HG02763 (cell line): Measurements from ENCODE around the gene RTN3.
A peak's percentile ranks its signal among the peaks of the same experiment; 100 is the strongest.
"Not testable (repeated sequence)": the region's sequence is repeated elsewhere in the genome, so short reads cannot be mapped to it uniquely, and the experiment has no call there.

ENCODE experiments used
- ATAC-seq: cut with Tn5 transposase; IDR thresholded peaks from one replicate; pipeline ENCODE4 v1.9.1; 2021; ENCODE audit warnings: mild to moderate bottlenecking, moderate library complexity; ENCODE audit not compliant: unreplicated experiment

RTN3 gene

DNA sequence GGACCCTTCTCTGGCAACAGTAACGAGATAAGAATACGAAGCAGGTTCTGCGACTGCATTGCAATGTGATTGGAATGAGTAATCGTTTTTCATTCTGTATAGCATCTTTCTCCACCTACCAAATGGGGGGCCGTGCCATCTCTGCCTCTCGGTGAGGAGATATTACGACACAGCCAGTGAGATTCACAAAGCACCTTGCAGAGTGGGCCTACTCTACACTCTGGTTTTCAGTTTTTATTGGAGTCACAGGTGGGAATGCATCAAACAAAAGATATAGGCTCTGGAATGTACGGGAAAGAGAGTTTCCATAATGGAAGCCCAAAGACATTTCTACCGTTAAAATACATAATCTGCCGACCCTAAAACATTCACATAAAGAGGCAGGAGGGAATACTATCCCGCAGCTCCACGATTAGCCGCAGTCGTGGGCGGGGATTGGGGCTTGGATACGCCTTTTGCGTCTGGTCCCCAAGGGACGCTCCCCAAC, 423 bp upstream of the RTN3 start:
- peak; percentile 4 for ATAC-seq

DNA sequence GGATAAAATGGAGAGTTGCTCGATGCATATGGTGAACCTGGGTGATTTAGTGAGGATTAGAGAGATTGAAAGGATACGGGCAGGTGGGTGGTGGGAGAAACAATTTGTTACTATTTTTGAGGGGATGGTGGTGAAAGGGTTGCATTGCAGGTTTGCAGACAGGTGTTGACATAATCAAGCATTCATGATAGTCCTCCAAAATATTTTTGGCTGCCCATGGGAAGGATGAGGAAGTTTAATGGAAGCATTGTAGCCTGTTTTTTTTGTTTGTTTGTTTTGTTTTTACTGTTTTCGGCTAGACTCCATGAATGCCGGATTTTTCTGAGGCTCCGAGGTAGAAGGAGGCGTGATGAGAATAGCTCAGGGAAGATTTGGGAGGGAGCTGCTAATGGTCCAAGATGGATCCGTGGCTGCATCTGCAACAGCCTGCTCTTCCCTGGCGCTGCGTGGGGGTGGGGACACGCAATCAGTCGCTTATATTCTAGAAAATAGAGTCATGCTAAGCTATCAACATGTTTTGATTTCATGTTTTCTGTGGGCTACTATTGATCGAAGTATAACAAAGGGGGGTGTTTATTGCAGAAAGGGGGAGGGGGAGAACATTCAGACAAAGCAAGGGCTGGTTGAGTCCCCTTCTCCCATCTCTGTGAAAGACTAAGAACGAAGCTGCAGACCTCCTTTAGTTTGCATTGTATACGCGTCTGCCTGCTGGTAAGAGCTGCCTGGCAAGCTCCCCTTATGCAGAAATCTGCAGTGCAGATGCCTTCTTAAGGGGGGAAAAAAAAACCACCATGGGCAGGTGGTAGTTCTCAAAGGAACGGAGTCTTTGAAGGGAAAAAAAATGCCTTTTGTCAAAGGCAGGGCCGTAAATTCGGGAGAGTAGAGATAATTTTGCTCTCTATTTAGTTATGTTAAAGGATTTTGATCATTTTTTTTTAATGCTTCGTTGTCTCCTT, 1.0 kb downstream of the RTN3 start:
- ATAC-seq: no peak

DNA sequence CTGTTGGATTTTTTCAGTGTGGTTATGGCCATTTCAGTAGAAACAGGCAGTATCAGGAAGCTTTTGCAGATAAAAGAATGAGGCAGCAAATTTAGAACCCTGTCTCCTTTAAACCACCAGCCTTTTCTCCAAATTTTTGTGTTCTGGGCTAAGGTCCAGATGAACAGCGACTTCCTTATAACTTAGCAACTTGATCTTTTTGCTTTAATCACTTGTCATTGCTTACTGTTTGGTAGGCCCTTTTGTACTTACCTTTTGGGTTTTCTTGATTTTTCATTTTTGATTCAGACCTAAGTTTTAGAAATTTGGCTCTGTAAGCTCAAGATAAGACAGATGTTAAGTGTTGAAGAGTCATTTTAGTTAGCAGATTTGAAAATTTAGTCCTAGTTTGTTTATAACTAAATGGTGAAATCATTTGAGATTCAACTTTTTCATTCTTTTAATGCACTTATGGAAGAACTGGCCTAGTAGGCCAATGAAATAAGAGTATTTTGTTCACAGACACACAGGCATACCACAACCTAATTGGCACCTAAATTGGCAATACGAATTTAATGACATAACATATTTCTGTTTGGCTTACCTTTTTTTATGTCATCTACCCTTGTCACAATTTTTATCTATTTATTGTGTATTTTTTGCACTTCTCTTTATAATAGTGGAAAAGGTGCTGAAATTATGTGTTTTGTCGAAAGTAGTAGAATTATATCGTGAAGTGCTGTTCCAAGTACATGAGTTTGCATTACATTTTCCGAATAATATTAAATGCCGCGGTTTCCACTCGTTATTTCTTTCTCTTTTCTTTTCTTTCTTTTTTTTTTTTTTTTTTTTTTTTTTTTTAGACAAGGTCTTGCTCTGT, 2.1 kb downstream of the RTN3 start:
- ATAC-seq: no peak

DNA sequence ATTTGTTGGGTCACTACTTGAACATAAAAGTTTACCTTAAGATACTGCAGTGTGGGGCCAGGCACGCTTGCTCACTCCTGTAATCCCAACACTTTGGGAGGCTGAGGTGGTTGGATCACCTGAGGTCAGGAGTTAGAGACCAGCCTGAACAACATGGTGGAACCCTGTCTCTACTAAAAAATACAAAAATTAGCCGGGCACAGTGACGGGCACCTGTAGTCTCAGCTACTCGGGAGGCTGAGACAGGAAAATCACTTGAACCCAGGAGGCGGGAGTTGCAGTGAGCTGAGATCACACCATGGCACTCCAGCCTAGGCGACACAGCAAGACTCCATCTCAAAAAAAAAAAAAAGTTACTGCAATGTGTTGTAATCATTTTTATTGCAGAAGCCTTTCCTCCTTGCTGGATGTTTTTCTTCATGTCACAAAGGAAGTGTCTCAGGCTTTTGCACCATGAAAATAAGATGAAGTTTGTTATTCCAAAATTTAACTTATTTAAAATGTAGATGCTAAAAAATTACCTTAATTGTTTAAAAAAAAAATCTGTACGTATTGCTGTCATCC, 3.9 kb downstream of the RTN3 start:
- ATAC-seq: not testable (repeated sequence)

DNA sequence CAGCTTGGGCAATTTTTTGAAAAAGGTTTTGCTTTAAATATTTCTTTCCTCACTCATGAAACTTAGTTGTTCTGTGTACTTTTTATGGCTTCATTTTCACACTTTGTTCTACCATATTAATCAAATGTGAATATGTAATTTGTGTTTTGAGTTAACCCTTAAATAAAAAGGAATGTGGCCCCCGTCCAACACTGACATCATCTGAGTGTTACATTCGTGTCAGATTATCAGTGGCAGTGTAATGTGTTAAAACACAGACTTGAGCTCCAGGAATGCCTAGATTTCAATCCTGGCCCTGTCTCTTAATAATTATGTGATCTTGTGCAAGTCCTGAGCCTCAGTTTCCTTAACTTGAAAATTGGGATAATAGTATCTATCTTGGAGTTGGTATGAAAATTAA, 5.6 kb downstream of the RTN3 start:
- no peak for ATAC-seq

DNA sequence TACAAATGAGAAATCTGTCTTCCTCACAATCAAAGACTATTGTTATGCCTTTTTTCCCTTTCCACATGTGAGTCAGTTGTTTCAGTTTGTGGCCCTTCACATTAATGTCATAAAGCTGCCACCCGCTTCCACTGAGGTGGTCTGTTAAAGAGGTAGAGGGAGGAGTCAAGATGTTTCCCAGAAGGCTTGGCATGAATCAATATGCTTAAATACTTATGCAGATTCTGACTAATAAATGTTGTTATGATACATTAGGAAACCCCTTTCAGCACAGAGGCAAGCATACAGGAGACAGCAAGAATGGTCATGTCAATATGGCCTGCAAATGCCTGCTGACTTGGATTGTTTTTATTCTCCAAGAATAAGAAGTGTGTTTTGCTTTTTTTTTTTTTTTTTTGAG, 6.5 kb downstream of the RTN3 start:
- no peak for ATAC-seq

DNA sequence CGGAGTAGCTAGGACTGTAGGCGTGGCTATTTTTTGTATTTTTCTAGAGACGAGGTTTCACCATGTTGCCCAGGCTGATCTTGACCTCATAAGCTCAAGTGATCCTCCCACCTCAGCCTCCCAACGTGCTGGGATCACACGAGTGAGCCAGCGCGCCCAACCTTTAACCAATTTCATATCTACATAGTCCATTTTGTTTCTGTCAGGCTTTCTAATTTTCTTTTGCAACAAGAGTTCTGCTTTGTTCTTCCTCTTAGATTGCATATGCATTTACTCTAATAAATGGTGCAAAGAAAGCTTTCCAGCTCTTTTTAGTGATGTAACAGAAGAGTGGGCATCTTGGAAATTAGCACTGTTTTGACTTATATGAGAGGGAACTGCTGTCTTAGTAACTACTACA, 13.3 kb downstream of the RTN3 start:
- ATAC-seq: no peak

DNA sequence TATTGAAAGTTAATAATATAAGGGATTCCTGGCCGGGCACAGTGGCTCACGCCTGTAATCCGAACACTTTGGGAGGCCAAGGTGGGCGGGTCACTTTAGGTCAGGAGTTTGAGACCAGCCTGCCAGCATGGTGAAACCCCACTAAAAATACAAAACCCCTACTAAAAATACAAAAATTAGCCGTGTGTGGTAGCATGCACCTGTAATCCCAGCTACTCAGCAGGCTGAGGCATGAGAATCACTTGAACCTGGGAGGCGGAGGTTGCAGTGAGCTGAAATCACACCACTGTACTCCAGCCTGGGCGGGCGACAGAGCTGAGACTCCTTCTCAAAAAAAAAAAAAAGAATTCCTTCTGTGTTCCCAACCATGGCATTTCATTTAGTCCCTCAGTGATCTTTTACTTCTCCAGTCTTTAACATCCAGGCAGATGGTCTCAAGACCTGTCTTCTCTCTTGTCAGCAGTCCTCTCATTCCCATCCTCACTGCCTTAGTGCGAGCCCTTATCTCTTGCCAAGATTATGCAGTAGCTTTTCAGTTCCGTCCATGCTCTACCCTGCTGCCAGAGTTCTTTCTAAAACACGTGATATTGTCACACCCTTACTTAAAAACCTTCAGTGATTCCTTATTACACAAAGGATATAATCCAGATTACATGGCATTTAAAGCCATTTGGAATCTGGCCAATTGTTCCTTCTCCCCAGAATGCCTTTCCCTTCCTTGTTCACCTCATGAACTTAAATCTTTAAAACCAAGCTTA, 17.9 kb downstream of the RTN3 start:
- ATAC-seq: no peak

DNA sequence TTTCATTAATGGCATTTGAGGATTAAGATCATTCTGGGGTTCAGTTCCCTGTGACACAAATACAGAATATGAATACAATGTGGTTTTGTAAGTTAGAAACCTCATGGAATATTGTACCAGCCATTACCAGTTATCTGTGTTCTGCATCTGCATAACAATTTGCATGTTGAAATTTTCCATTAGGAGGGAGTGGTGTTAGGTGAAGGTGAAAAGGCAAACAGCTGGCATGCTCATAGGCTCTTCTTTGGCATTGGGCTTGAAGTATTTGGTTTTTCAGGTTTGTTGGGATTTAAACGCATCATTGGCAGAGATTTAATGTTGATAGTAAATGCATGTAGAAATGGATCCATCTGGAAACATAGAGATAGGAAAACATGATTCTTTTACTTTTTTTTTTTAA, 18.6 kb downstream of the RTN3 start:
- no peak for ATAC-seq

DNA sequence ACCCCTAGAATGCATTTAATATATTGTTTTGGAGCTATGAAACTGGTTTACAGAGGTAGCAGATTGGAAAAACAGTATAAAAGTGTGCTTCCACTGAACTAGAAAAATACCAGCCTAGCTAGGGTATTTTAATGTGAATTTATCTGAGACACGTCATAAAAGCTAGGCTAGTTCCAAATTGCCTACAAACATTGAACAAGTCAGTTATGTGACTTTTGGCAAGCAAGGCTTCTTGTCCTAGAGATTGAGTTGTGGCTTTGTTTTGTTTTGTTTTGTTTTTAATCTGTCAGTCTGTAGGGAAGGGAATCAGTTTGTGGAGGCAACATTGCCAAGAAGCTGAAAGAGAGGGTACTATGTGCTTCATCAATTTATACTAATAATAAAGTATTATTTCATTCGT, 24.2 kb downstream of the RTN3 start:
- no peak for ATAC-seq

DNA sequence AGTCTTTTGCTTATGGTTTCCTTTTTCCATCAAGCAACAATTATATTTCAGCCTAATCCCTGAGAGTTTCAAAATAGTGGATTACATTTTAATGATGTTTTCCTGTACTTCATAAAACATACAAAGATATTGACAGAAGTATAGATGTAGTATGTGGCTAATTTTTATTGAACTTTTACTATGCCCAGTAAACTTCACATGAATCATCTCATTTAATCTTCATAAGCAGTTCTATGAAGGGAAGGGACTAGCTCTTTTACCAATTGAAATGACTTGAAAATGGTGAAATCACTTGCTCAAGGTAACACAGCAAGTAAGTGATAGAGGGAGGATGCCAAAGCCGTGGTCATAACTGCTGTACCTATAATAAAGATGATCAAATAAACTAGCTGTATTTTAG, 27.5 kb downstream of the RTN3 start:
- ATAC-seq: no peak

DNA sequence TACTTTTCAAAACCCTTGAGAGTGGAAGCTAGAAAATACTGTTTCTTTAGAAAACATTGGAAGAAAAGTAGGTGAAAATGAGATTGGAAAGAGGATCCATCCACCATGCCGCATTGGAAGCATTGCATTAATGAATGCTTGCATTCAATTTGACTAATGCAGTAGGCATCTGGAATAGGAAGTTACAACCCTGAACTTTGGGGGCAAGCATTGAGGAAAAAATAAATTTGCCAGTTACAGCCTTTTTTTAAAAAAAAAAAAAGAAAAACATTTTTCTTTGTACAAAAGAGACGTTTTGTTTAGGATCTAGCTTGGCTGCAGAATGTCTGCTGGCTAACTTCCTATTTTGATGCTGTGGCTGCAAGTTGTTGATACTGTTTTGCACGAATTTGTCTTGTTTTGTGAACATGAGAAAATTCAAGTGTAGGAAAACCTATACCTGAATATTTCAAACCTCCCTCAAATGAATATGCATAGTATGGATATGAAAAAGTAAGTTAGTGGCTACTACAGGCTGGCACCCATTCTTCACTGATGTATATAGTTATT, 28.1 kb downstream of the RTN3 start:
- ATAC-seq: no peak

DNA sequence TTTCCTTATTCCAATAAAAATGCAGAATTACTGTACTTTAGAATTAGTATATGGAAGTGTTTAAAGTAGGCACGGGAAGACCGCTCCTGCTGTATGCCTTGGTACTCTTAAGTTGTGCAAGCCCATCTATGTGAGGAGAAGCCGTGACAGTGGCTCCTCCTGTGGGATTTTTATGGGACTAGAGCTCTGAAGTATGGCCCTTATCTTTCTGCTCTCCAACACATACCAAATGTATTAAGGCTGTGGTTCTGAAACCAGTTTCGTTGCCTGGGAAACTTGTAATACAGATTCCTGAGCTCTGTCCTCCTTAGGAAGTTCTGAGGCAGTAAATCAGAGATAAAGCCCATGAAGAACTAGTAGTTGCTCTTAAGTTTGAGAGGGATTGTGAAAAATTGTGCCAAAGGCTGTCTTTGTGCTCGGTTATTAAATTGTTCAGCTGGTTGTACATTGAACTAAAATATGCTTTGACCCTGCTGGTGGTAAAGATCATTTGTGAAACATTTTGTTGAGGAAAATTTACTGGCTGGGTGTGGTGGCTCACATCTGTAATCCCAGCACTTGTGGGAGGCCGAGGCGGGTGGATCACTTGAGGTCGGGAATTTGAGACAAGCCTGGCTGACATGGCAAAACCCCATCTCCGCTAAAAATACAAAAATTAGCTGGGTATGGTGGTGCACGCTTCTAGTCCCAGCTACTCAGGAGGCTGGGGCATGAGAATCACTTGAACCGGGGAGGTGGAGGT, 29.3 kb downstream of the RTN3 start:
- no peak for ATAC-seq

DNA sequence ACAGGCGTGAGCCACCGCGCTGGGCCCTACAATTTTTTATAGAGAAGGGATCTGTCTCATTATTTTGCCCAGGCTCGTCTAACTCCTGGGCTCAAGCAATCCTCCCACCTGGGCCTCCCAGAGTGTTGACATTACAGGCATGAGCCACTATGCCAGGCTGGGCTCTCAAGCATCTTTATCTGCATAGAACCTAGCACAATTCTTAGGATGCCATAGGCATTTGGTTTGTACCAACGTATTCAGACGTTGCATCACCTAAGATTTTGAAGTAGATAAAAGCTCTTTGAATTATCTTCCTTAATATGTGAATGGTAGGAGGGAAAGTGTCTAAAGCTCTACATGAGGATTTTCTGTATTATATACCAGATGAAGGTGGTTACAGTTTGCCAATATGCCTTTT, 30.5 kb downstream of the RTN3 start:
- ATAC-seq: no peak

DNA sequence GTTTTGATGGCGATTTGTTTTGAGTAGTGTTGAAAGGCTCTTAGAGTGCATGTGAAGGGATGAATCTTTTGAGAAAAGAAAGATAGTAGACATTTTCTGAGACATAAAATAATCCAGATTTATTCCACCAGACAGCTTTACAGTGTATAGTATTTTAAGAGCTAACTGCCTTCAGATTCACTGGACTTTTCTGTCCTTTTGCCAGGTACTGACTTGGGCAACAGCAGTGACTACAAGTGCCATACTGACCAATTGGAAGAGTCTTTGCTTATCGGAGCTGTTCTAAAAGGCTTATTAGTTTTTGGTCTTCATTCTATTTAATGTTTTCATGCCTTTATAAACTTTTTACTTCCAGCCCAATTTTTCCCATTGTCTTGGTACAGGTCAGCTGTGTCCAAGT, 32.5 kb downstream of the RTN3 start:
- no peak for ATAC-seq

DNA sequence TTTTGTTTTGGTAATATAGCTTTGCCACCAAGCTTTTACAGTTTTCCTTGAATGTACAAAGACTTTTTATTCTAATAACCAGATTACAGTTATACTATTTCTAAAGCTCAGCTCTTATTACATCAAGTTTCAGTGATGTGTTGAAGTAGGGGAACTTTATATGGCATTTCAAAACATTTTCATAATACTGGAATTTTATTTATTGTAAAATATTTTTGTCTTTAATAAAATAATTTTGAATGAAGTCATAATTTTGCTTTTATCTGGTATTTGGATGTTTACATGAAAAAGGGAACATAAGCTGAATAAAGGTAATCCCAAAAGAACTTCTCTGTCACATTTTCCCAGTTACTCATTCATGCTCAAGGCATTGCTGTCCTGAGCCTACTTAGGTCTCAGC, 34.7 kb downstream of the RTN3 start:
- ATAC-seq: no peak

DNA sequence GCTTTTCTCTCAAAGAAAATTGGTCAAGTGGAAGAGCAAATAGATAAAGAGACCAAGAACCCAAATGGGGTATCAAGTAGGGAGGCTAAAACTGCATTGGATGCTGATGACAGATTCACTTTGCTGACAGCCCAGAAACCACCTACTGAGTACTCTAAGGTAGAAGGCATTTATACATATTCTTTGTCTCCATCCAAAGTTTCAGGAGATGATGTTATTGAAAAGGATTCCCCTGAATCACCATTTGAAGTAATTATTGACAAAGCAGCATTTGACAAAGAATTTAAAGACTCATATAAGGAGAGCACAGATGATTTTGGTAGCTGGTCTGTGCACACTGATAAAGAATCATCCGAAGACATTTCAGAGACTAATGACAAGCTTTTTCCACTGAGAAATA, 37.7 kb downstream of the RTN3 start:
- no peak for ATAC-seq

DNA sequence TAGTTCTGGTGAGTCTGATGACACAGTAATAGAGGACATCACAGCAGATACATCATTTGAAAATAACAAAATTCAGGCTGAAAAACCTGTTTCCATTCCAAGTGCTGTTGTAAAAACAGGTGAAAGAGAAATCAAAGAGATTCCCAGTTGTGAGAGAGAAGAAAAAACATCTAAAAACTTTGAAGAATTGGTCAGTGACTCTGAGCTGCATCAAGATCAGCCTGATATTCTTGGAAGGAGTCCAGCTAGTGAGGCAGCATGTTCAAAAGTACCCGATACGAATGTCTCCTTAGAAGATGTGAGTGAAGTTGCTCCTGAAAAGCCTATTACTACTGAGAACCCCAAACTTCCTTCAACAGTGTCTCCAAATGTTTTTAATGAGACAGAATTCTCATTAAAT, 38.7 kb downstream of the RTN3 start:
- ATAC-seq: no peak

DNA sequence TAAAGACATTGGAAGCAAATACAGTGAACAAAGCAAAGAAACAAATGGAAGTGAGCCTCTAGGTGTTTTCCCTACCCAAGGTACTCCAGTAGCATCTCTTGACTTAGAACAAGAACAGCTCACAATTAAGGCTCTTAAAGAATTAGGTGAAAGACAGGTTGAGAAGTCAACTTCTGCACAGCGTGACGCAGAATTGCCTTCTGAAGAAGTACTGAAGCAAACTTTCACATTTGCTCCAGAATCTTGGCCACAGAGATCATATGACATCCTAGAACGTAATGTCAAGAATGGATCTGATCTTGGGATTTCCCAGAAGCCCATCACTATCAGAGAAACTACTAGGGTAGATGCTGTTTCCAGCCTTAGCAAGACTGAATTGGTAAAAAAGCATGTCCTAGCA, 39.3 kb downstream of the RTN3 start:
- ATAC-seq: no peak

DNA sequence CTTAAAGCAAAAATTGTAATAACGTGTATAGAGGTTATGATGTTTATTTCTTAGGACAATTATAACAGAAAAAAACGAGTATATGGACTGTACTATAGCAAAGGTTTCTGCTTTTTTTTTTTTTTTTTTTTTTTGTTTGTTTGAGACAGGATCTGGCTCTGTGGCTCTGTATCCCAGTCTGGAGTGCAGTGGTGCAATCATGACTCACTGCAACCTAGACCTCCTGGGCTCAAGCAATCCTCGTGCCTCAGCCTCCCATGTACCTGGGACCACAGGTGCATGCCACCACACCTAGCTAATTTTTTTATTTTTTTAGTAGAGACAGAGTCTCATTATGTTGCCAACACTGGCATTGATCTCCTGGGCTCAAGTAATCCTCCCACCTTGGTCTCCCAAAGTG, 48.0 kb downstream of the RTN3 start:
- no peak for ATAC-seq
